ENCODE results near the gene RGS14.
"Not testable (repeated sequence)": the region's sequence is repeated elsewhere in the genome, so short reads cannot be mapped to it uniquely, and the experiment has no call there.

Gene RGS14

GRCh38 chr5:177402271-177403043 lies 44.7 kb downstream of the RGS14 start:
- peak; percentile 58 to 67 for DNase-seq (ENCODE audit: low read depth in 2 of 2)

- peak in 1 of 2 donors; percentile 19 for DNase-seq (ENCODE audit: low read depth in 2 of 2)
Measured at GRCh38 chr5:177403102-177403791, 45.5 kb downstream of the RGS14 start.

GRCh38 chr5:177403792-177404640 lies 46.3 kb downstream of the RGS14 start:
- DNase-seq (ENCODE audit: low read depth in 2 of 2), result peak; percentile 76 to 77

- no peak for DNase-seq (ENCODE audit: low read depth in 2 of 2)
Measured at GRCh38 chr5:177404641-177405179, 47.0 kb downstream of the RGS14 start.

- no peak for DNase-seq (ENCODE audit: low read depth in 2 of 2)
Measured at GRCh38 chr5:177405312-177405711, 47.6 kb downstream of the RGS14 start.

- DNase-seq (ENCODE audit: low read depth in 2 of 2), result no peak
Measured at GRCh38 chr5:177405805-177406204, 48.1 kb downstream of the RGS14 start.

GRCh38 chr5:177409043-177409801 lies 51.5 kb downstream of the RGS14 start, which contains the start of gene F12:
F12 (minus strand) TSS chr5:177409564; CDS start chr5:177409527, 37 bp downstream.
- DNase-seq (ENCODE audit: low read depth in 2 of 2), result no peak

GRCh38 chr5:177410575-177410974 lies 52.9 kb downstream of the RGS14 start:
- DNase-seq (ENCODE audit: low read depth in 2 of 2), result no peak

- DNase-seq (ENCODE audit: low read depth in 2 of 2), result no peak
Measured at GRCh38 chr5:177412603-177413233, 55.0 kb downstream of the RGS14 start.

- DNase-seq (ENCODE audit: low read depth in 2 of 2), result no peak
Measured at GRCh38 chr5:177414481-177414880, 56.8 kb downstream of the RGS14 start.

GRCh38 chr5:177417081-177417480 lies 59.4 kb downstream of the RGS14 start:
- DNase-seq (ENCODE audit: low read depth in 2 of 2), result not testable (repeated sequence)

- no peak for DNase-seq (ENCODE audit: low read depth in 2 of 2)
Measured at GRCh38 chr5:177419046-177419445, 61.3 kb downstream of the RGS14 start.

GRCh38 chr5:177420472-177420871 lies 62.7 kb downstream of the RGS14 start:
- DNase-seq (ENCODE audit: low read depth in 2 of 2), result not testable (repeated sequence)

GRCh38 chr5:177421062-177421798 lies 63.5 kb downstream of the RGS14 start:
- DNase-seq (ENCODE audit: low read depth in 2 of 2), result no peak

Data from stimulated activated CD8-positive, alpha-beta memory T cell treated with anti-CD3 and anti-CD28 coated beads, Interleukin-15, amount 100 ng/mL, for 48 hours (primary cell).